ENCODE measurements around the gene ACTL6B.

DNA sequence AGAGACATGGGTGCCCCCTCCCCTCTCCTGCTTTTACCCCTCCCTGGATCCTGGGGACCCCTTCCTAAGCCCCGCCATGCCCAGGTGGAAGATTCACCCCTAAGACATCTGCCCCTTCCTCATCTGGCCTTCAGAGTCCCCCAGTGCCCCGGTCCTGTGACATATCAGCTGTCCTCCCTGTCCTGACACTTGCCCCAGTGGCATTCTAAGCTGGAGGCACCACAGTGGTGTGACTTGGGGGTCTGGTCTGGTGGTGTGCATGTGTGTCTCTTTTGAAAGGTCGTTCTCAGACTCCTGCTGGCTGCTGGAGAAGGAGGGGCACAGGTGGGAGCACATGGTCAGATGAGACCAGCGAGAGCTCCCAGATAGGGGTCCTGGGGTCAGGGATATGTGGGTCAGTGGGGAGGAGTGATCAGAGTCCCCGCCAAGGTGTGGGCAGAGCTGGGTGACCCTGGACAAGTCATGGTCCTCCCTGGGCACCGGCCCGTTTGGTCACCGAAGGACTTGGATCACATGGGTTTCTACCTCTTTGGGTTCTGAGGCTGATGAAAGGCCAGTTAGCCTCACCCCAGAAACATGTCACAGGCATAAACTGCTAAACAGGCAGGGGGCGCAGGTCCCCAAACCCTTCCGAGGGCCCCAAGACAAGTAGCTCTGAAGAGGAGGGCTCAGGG, 14.3 kb downstream of the ACTL6B start:
- TF ChIP-seq, protein P1, sequence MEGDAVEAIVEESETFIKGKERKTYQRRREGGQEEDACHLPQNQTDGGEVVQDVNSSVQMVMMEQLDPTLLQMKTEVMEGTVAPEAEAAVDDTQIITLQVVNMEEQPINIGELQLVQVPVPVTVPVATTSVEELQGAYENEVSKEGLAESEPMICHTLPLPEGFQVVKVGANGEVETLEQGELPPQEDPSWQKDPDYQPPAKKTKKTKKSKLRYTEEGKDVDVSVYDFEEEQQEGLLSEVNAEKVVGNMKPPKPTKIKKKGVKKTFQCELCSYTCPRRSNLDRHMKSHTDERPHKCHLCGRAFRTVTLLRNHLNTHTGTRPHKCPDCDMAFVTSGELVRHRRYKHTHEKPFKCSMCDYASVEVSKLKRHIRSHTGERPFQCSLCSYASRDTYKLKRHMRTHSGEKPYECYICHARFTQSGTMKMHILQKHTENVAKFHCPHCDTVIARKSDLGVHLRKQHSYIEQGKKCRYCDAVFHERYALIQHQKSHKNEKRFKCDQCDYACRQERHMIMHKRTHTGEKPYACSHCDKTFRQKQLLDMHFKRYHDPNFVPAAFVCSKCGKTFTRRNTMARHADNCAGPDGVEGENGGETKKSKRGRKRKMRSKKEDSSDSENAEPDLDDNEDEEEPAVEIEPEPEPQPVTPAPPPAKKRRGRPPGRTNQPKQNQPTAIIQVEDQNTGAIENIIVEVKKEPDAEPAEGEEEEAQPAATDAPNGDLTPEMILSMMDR (IDR thresholded peaks at IDR 0.05), result no peak
- TF ChIP-seq ZFX (IDR thresholded peaks at IDR 0.05; ENCODE audit: borderline replicate concordance), result no peak

Measured in 22Rv1 (cell line).